Activated CD4-positive, alpha-beta T cell treated with anti-CD3 and anti-CD28 coated beads for 4 hours (primary cell): ENCODE measurements around the gene TXN2.
A peak's percentile ranks its signal among the peaks of the same experiment; 100 is the strongest.
"Not testable (repeated sequence)": the region's sequence is repeated elsewhere in the genome, so short reads cannot be mapped to it uniquely, and the experiment has no call there.

Experiments
- DNase-seq, 2 donors: peaks; one replicate each; pipeline ENCODE4 v3.0.0-alpha.2; 2020

TXN2 gene

DNA sequence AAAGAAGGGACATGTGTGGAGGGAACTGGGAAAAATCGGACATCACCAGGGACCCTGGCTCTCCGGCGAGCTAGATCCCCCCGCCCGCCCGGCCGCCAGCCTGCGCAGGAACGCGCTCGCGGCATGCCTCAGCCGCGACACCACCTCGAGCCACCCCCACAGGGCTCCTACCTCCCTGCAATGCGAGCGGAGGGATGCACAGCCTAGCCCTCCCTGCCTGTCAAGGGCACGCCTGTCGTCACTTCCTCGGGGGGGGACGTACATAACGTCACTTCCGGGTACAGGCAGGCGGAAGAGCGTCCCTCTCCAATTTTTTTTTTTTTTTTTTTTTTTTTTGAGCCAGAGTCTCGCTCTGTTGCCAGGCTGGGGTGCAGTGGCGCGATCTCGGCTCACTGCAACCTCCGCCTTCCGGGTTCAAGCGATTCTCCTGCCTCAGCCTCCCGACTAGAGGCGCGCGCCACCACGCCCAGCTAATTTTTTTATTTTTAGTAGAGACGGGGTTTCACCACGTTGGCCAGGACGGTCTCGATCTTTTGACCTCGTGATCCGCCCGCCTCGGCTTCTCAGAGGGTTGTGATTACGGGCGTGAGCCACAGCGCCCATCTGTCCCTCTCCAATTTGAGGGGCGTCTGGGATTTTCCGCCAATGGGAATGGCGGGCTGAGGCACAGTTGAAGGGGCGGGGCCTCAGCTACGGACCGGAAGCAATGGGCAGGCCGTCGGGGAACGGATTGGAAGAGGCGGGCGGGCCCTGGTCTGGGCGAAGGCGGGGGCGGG is at the start of gene TXN2:
TSS of gene TXN2 (minus strand) at position 248 of the 776 bp plus-strand sequence. CDS start 803 bp downstream, outside the sequence.
- DNase-seq: peak; percentile 95

DNA sequence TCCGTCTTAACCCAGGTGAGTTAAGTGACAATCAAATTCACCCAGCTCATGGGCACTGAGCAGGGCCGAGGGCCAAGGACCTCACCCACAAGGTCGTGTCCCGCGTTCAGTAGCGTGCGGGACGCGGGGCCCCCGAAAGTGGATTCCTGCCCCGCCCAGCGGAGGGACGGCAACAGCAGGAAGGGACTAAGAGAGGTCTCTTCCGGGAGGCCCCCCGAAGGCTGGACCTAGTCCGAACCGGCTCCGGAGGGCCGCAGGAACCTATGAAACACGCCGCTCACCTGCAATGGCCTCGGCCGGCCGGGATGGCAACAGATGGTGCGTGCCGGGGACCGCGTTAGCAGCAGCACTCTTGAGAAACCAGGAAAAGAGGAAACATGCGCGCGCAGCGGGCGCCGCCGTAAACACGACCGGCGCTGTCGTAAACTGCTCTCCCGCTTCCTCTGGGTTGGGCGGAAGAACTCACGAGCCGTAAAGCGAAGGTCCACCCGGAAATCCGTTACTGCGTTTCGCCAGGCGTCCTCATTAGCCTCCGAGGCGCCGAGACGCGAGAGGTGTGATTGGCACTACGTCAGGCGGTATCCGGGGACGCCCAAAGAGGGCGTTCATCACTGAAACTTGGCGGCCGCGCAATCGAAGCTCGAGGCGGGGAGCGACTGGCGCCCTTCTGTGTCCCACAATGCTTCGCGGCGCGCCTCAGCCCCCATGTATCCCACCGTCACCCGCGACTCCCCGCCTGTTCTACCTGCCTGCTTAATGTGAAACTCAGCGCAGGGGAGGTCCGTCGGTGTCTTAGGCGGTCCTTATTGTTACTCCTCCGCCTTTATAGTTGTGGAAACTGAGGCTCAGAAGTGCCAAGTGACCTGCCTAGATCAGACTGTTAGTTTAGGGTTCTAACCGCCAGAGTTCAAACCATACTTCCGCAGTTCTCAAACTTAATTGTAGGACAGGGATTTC is 47.6 kb upstream of the TXN2 start, which contains the start of gene EIF3D:
TSS of gene EIF3D (minus strand) at position 372 of the 957 bp plus-strand sequence. CDS start 3,045 bp downstream, outside the sequence.
- DNase-seq: peak; percentile 96 to 98

DNA sequence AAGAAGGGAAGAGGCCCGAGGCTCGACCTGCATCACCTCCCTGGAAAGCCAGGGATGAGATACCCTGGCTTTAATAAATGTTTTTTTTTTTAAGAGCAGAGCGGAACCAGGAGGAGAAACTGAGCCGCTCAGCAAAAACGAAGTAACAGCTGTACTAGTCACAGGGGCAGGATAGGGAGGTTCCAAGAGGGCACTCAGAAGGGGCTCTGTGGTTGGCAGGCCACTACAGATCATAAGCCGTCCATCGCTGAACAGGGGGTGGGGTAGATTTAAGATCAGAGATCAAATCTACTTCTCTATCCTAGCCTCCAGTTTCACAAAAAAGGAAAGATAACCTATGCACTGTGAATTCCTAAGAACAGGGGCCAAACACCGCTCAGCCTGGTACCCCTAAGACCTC is 46.9 kb upstream of the TXN2 start:
- no peak for DNase-seq

- DNase-seq: no peak
These were observed 41.2 kb upstream of the TXN2 start for GRCh38 chr22:36522662-36523061.

DNA sequence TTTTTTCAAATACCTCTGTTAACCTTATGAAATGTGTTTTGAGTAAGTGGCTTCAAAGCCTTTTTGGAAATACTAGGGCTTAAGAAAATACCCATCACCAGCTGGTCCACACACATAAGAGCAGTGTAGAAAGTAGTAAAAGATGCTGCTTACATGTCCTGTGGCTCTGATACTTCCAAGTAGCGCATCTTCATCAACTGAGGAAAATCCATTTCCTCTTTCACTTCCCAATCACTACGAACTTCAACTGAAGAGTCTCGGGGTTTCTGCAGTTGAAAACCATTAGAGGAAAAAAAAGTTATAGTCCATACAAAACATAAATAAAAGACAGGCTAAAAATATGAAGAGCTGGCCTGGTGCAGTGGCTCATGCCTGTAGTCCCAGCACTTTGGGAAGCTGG is 39.0 kb upstream of the TXN2 start:
- DNase-seq: no peak

GRCh38 chr22:36519906-36520305 is 38.5 kb upstream of the TXN2 start:
- not testable (repeated sequence) for DNase-seq

DNA sequence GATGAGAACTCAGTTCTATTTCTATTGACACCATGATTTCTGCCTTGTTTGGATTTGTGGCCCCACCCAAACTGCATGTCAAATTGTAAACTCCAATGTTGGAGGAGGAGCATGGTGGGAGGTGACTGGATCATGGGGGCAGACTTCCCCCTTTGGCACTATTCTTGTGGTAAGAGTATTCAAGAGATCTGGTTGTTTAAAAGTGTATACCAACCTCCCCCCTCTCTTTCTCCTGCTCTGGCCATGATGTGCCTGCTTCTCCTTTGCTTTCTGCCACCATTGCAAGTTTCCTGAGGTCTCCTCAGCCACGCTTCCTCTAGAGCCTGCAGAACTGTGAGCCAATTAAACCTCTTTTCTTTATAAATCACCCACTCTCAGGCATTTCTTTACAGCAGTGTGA is 33.3 kb upstream of the TXN2 start:
- DNase-seq: no peak

GRCh38 chr22:36512991-36513390 is 31.6 kb upstream of the TXN2 start:
- no peak for DNase-seq

DNA sequence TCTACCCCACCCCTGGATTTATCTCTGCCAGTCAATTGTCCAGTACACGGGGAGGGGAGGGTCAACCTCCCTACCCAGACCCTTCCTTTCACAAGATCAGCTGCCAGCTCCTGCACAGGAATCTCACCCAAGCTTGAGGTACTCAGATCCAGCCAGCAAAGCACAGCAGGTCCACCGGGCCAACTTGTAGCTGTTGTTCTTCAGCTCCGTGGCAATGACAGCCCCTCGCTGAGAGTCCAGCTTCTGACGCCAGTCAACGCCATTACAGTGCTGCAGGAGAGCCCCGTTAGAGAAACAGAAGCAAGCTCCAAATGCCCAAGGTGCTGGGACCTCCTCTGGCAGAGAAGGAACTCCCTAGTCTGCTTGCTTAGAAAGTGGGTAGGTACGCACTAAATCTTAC is 30.9 kb upstream of the TXN2 start:
- no peak for DNase-seq

DNA sequence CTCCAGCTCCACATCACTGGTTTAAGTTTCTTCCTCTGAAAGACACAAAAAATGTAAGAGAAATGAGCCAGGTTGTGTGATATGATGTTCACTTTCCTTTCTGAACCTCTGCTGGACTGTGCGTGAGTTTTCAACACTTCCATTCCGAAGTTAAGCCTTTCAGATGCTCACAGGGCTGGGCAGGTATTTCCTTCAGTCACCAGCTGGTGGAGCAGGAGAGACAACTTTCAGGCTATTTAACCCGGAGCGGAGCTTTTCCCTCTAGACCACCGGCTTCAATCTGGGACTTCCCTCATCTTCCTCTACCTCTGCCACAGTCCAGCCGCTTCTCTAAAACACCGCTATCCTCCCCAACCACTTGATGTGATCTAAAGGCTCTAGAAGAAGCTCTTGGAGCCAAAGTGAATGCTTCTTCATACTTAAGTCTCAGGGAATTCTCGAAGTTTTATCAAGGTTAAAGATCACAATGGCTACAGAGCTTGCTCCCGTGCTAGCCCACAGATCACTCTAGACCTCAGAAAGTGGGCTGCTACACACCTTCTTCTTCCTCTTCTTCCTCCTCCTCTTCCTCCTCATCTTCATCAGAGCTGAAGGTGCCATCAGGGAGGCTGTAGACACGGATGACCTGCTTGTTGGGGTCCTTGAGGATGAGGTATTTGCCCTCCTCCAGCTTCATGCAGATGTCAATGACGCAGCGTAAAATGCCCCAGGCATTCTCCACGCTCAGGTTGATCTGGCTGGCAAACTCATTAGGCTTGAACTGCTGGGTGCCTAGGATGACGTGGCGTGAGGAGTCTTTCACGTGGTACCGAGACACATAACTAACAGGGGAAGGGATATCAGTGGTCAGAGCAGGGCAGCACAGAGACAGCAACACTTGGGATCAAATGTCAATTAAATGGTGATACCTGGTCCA is 29.8 kb upstream of the TXN2 start:
- peak in 1 of 2 donors; percentile 43 for DNase-seq

DNA sequence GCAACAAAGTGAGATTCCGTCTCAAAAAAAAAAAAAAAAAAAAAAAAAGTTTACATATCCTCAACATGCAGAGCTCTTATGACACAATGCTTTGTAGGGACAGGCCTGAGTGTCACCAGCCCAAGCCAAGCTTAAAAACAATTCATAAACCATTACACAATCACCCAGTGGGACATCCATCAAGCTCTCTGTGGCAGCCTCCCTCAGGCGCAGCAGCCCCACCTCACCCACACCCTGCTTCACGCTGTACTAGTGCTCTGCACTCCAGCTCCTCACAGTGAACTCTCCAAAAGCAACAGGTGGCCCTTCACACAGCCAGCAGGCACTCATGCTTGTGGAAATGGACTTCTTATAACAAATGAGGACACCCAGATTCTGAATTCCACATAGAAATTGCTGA is 28.9 kb upstream of the TXN2 start:
- no peak for DNase-seq

GRCh38 chr22:36507518-36508010 is 26.1 kb upstream of the TXN2 start:
- no peak for DNase-seq

- DNase-seq: peak; percentile 84 to 87
These were observed 25.4 kb upstream of the TXN2 start, which contains the start of gene FOXRED2 for GRCh38 chr22:36506637-36507517. FOXRED2 (minus strand) TSS chr22:36507040; CDS start chr22:36506422, 618 bp downstream.

DNA sequence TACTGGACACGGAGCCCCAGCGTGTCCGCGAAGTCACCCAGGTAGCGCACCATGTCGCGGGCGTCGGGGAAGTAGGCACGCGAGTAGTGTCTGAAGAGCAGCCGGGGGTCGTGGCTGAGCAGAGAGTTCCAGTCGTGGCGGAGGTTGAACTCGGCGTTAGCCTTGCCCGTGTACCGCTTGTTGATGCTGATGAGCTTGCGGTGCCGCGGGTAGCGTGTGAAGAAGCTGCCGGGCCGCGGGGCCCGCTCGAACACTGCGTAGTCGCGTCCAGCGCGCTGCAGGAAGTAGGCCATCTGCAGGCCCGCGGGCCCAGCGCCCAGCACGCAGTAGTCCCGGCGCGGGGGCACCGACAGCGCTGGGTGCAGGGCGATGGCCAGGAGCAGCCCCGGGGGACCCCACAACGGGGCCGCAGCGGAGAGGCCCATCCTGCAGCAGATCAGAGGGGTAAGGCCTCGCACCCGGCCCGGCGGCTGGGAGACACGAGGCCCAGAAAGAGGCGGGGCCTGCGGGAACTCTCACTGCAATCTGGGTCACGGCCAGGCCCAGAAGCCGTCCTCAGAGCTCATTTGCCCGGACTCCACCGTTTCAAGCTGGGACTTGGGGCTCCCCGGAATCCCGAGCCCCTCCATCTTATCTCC is 24.7 kb upstream of the TXN2 start:
- no peak for DNase-seq

DNA sequence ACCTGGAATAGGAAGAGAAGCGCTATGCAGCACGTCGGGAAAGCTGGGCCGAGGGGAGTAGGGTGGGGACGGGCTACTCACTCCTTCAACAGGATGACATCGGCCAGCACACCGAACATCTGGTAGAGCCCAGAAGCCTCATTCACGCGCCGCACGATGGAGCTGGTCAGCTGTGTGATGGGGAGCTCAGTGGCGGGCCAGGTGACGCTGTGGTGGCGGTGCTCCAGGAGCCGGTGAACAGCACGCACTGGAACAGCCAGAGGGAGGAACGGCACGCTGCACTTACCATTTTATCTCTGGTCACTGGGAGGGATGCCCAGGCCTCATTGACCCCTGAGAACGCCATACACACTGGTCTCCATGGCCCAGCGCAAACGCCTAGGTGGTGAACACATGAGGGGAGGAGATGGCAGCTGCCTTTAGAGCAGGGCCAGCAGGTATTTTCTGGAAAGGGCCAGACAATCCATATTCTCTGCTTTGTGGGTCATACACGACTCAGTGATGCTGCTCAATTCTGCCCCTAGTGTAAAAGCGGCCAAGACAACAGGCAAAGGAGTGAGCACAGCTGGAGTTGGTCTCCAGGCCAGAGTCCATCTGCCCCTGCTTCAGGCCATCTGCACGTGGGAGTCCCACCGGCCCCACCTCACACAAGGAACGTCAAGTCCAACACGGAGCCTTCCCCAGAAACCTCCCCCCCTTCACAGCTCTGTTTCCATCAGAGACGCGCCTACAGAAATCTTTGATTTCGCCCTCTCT is 16.6 kb upstream of the TXN2 start:
- DNase-seq: no peak

DNA sequence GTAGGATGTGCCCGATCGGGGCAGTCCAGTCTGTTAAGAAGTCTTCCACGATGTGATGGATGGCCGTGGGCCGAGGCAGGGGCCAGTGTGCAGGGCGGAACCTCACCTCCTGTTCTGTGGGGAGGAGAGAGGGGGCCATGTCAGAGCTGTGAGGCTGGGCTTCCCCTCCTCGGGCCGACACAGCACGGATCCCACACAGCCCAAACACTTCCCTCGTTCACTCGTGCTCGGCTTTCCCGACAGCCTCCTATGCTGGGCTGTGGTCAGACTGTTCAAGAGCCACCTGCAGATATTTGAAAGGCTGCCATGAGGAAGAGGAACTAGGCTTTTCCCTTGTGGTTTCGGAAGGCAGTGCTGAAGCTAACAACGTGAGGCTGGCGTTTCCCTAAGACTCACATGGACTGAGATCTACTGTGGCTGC is 12.3 kb upstream of the TXN2 start:
- DNase-seq: no peak

DNA sequence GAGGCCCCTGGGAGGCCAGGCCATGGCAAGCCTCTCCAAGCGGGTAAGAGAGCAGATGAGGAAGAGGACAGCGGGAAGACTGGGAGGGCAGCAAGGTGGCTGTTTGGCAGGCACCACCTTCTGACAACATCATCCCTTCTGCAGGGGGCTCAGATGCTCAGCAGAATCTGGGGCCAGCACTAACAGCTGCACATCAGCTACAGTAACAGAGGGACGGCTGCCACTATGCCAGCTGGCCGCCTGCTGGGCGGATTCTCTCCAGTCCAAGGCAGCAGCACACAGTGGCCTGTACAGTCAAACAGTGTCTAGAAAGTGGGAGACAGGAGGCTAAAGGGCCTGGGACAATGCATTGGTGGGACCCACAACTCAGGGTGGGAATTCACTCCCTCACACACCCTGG is 10.7 kb upstream of the TXN2 start:
- DNase-seq: no peak

DNA sequence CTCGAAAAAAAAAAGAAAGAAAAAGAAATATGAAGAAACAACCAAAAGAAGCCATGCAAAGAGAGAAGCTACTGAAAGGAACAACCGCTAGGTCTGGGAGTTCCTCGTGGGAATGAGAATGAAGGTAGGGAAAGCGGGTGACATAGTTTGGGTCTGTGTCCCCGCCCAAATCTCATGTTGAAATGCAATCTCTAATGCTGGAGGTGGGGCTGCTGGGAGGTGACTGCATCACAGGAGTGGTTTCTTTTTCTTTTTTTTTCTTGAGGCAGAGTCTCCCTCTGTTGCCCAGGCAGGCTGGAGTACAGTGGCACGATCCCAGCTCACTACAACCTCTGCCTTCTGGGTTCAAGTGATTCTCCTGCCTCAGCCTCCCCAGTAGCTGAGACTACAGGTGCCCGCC is 9.7 kb upstream of the TXN2 start:
- DNase-seq: no peak

DNA sequence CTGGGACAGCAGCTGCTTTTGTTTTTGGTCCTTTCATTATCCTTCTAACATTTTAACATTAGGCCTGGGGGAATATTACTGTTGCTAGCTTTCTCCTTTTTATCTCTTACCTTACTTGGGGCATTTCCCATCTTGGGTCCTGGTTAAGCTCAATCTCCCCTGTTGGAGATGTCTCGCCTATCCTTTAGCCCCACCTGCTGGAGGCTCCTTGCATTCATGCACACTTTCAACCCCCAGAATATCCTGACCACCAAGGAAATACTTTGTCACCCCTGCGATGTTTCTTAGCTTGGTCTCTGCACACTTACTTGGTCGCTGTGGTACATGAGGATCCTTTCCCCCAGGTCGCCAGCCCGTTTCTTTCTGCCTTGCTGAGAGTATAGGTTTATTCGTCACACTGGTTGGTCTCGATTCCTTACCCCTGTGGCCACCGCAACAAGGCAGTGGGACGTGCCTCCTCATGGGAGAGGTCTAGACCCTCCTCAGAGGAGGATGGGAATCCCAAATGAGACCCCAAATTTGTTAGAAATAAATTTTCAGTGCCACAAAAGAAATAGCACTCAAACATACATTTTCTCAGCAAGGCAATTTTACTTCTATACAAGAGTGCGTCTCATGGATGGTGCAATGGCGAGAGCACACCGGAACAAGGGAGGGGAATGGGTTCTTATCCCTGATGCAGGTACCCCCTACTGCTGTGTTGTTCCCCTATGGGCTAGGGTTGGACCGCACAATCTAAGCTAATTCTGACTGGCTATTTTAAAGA is 5.4 kb upstream of the TXN2 start:
- DNase-seq: peak; percentile 69 to 74
